Dermis lymphatic vessel endothelial cell (primary cell): ENCODE data around the gene CLPTM1. TPM values are rescaled to one million over a fixed set of nuclear protein-coding genes. Genes with fewer than 3 reads are reported as not detected.

ENCODE experiments used
- total RNA-seq: library from RNA; depleted of rRNA; stranded (reverse); fragments of >200 nt; gene quantifications from 2 replicates; pipeline ENCODE4 v1.2.1, GENCODE V29; 2014

Gene CLPTM1, protein sequence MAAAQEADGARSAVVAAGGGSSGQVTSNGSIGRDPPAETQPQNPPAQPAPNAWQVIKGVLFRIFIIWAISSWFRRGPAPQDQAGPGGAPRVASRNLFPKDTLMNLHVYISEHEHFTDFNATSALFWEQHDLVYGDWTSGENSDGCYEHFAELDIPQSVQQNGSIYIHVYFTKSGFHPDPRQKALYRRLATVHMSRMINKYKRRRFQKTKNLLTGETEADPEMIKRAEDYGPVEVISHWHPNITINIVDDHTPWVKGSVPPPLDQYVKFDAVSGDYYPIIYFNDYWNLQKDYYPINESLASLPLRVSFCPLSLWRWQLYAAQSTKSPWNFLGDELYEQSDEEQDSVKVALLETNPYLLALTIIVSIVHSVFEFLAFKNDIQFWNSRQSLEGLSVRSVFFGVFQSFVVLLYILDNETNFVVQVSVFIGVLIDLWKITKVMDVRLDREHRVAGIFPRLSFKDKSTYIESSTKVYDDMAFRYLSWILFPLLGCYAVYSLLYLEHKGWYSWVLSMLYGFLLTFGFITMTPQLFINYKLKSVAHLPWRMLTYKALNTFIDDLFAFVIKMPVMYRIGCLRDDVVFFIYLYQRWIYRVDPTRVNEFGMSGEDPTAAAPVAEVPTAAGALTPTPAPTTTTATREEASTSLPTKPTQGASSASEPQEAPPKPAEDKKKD
- total RNA-seq: 29.1 and 29.2 TPM in 2 replicates

DNA sequence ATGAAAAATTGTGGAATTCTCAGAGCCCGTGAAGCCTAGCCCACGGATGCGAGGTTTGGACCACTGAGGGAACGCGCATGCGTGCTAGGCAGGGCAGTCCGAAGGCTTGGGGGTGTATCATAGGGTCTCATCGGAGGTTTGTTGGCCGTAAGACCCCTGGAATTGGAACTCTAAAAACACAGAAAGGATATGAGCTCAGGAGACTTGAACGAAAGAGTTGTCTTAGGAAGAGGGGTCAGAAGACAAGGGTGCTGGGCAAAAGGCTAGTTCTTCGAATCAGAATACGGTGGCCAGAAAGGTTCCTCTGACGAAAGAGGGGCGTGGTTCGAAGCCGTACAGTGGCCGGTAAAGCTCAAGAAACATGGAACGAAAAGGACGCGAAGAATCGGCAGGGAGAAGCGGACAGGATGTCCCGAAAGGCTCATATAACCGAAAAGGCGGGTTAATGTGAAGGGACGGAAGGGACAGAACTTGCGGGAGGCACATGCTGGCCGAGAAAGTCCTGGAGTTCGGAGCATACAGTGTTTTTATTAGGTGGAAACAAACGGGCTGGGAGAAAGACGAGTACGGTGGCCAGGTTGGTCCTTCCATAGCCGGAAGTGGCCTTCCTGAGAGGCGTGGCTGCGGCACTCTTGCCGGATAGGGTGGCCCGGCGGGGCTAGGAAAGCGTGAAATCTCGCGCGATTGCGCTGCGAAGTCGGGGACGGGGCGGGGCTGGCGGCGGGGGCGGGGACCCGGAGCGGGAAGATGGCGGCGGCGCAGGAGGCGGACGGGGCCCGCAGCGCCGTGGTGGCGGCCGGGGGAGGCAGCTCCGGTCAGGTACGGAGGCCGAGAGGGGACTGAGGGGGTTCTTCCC, at the start of gene CLPTM1:
Gene CLPTM1, plus strand, starts transcription at position 732 of the 856 bp plus-strand sequence. Its CDS starts 16 bp downstream, at position 748.

DNA sequence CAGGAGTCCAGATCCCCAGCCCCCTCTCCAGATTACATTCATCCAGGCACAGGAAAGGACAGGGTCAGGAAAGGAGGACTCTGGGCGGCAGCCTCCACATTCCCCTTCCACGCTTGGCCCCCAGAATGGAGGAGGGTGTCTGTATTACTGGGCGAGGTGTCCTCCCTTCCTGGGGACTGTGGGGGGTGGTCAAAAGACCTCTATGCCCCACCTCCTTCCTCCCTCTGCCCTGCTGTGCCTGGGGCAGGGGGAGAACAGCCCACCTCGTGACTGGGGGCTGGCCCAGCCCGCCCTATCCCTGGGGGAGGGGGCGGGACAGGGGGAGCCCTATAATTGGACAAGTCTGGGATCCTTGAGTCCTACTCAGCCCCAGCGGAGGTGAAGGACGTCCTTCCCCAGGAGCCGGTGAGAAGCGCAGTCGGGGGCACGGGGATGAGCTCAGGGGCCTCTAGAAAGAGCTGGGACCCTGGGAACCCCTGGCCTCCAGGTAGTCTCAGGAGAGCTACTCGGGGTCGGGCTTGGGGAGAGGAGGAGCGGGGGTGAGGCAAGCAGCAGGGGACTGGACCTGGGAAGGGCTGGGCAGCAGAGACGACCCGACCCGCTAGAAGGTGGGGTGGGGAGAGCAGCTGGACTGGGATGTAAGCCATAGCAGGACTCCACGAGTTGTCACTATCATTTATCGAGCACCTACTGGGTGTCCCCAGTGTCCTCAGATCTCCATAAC, 49.6 kb upstream of the CLPTM1 start, which contains the start of gene APOE:
Gene APOE, plus strand, starts transcription at position 360 of the 724 bp plus-strand sequence. CDS start 829 bp downstream, outside the sequence.

DNA sequence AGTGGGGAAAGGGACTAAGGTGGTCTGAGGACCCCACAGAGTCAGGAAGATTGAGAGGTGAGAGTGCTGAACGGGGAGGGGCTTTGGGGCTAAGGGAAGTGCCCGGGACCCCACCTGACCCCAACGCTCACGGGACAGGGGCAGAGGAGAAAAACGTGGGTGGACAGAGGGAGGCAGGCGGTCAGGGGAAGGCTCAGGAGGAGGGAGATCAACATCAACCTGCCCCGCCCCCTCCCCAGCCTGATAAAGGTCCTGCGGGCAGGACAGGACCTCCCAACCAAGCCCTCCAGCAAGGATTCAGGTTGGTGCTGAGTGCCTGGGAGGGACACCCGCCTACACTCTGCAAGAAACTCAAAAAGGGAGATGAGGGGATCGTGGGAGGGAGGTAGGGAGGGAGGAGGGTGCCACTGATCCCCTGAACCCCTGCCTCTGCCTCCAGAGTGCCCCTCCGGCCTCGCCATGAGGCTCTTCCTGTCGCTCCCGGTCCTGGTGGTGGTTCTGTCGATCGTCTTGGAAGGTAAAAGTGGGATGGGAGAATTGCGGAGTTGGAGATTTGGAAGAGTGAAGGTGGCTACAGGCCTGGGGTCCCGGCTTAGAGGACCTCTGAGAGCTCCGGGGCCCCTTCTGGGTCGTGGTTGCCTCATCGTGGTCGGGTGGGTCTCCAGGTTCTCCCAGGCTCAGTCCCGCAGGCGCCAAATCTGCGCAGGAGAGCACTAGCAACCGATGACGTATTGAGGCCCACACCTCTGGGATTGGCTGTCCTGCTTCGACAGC, 40.6 kb upstream of the CLPTM1 start, which contains the start of gene APOC1:
Gene APOC1, plus strand, starts transcription at position 176 of the 774 bp plus-strand sequence. Its CDS starts 284 bp downstream, at position 460.

DNA sequence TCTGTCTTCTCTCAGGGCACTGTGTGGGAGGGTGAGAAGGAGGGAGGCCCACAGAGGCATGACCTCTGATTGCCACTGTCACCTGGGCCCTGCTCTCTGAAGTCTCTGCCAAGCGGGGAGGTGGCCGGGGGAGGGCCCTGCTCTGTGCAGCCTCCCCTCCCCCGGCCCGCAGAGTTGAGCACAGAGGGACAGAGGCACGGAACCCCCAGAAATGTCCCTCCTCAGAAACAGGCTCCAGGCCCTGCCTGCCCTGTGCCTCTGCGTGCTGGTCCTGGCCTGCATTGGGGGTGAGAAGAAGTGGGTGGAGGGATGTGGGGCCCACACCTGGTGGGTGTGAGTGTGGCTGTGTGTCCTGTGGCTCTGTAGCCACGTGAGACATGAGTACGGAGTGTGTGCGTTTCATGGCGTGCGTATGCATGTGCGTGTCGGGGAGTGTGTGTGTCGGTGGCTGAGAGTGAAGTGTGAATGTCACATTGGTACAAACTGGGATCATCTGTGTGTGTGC, 13.1 kb upstream of the CLPTM1 start, which contains the start of gene APOC4:
Gene APOC4, plus strand, starts transcription at position 171 of the 505 bp plus-strand sequence. Its CDS starts 41 bp downstream, at position 212.

DNA sequence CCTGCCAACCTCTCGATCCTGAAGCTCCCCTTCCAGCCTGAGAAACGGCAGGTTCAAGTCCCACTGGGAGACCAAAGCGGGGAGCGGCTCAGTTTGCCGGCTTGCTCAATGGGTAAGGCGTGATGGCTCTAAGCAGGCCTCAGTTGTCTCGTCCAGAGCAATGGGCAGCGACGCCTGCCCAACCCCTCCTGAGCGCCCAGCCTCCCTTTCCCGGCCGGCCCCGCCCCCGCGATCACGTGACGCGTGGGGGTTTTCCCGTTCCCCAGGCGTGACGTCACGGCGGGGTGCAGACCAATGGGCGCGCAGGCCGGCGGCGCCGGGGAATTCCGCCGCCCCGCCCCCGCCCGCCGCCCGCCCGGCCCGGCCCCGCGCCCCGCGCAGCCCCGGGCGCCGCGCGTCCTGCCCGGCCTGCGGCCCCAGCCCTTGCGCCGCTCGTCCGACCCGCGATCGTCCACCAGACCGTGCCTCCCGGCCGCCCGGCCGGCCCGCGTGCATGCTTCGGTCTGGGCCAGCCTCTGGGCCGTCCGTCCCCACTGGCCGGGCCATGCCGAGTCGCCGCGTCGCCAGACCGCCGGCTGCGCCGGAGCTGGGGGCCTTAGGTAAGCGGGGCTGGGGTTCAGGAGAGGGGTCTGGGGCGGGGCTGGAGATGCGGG, 46.0 kb downstream of the CLPTM1 start, which contains the start of gene RELB:
Gene RELB, plus strand, starts transcription at position 378 of the 653 bp plus-strand sequence. Its CDS starts 116 bp downstream, at position 494.

DNA sequence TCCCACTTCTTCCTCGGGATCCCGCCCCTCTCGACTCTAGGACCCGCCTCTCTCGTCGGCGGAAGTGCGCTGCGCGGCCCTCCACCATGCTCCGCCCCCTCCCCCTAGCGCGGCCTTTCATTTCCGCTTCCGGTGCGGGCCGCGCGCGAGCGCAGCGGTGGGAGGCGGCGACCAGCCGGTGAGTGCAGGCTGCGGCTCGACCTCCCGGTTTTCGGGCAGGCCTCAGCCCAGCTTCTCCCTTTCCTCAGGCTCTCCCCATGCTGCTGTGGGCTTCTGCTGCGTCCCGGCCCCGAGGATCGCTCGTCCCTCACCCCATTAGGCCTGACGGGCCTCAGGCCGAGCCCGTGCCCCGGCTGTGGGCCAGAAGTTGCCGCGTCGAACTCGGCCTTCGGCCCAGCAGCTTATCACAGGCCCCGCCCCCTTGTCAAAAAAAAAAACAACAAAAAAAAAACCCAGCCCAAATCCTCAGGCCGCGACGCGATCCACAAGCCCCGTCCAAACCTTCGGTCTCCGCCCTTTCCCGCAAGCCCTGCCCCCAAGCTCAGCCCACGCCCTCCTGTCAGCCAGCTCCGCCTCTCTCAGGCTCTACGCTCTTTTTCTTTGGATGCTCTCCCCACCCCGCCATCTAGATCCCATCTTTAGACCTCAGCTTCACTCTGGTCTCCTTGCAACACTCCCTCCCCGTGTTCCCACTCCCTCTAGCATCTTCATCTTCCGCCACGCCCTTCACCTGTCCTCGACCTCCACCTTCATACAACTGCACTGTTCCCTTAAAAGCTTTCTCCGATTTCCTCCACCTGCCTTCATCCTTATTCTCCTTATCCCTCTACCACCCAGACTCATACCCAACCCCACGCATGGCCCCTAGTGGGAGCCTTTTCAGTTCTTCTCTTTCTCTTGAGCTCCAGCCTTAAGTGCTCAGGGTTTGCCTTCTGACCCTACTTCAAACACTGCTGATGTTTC, 84.0 kb downstream of the CLPTM1 start, which contains the start of gene CLASRP:
Gene CLASRP, plus strand, starts transcription at position 115 of the 963 bp plus-strand sequence. CDS start 1,168 bp downstream, outside the sequence.

Other genes with a start within 250 kb of the CLPTM1 start
- 0.98 and 1.4 TPM in 2 replicates for gene BCL3, start 206.7 kb upstream of the CLPTM1 start, total RNA-seq
- gene CBLC, start 177.5 kb upstream of the CLPTM1 start, total RNA-seq: not detected in 2 replicates
- gene BCAM, start 146.3 kb upstream of the CLPTM1 start, total RNA-seq: 16.8 and 21.2 TPM in 2 replicates
- 76.8 and 98.0 TPM in 2 replicates for gene NECTIN2, start 109.1 kb upstream of the CLPTM1 start, total RNA-seq
- 27.8 and 30.3 TPM in 2 replicates for gene TOMM40, start 64.1 kb upstream of the CLPTM1 start, total RNA-seq
- gene APOE, start 49.6 kb upstream of the CLPTM1 start, total RNA-seq: 1.0 and 3.0 TPM in 2 replicates
- 1.5 and 3.0 TPM in 2 replicates for gene APOC1, start 40.8 kb upstream of the CLPTM1 start, total RNA-seq
- not detected in 2 replicates for gene APOC4, start 13.1 kb upstream of the CLPTM1 start, total RNA-seq
- not detected in 2 replicates for gene APOC2, start 9.3 kb upstream of the CLPTM1 start, total RNA-seq
- gene RELB, start 46.1 kb downstream of the CLPTM1 start, total RNA-seq: 6.7 and 7.8 TPM in 2 replicates
- gene CLASRP, start 83.7 kb downstream of the CLPTM1 start, total RNA-seq: 7.9 and 9.2 TPM in 2 replicates
- under 0.01 TPM in 1 of 2 replicates, not detected in the other for gene ZNF296, start 121.1 kb downstream of the CLPTM1 start, total RNA-seq
- 12.2 and 17.6 TPM in 2 replicates for gene GEMIN7, start 123.9 kb downstream of the CLPTM1 start, total RNA-seq
- 17.2 and 22.2 TPM in 2 replicates for gene PPP1R37, start 137.8 kb downstream of the CLPTM1 start, total RNA-seq
- gene NKPD1, start 205.6 kb downstream of the CLPTM1 start, total RNA-seq: 0.11 and 0.17 TPM in 2 replicates
- 40.7 and 44.5 TPM in 2 replicates for gene TRAPPC6A, start 222.9 kb downstream of the CLPTM1 start, total RNA-seq
- 2.3 and 3.3 TPM in 2 replicates for gene BLOC1S3, start 223.4 kb downstream of the CLPTM1 start, total RNA-seq